GM12872 (cell line): ENCODE measurements around the gene TMEM163.

Experiments
- CTCF ChIP-seq: IDR thresholded peaks from 3 replicates; pipeline ENCODE4 v1.5.1; 2011; ENCODE audit warnings: low read depth, mild to moderate bottlenecking, low read length, moderate library complexity; ENCODE audit not compliant: insufficient read depth

Gene TMEM163

GRCh38 chr2:134712736-134713135, 6.1 kb downstream of the TMEM163 start:
- TF ChIP-seq CTCF = no peak

DNA sequence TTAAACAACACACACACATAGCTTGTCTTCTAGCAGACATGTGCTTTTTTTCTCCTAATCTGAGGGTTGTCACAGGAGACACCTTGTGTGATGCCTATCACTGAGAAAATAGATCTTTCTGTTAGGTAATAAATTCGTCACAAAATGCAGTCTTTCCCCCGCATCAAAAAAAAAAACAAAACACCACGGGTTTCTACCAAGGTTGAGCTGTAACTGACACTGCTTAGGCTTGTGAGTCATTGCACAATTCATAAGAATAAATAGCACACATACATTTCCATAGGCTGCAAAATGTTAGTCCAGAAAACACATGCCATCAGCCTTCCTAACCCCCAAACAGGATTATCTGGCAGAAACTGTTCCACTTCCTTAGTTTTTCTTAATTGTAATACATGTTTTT, 6.5 kb downstream of the TMEM163 start:
- no peak for TF ChIP-seq CTCF

- no peak for TF ChIP-seq CTCF
Measured at GRCh38 chr2:134711692-134712091, 7.1 kb downstream of the TMEM163 start.

GRCh38 chr2:134707330-134707676, 11.5 kb downstream of the TMEM163 start:
- no peak for TF ChIP-seq CTCF

DNA sequence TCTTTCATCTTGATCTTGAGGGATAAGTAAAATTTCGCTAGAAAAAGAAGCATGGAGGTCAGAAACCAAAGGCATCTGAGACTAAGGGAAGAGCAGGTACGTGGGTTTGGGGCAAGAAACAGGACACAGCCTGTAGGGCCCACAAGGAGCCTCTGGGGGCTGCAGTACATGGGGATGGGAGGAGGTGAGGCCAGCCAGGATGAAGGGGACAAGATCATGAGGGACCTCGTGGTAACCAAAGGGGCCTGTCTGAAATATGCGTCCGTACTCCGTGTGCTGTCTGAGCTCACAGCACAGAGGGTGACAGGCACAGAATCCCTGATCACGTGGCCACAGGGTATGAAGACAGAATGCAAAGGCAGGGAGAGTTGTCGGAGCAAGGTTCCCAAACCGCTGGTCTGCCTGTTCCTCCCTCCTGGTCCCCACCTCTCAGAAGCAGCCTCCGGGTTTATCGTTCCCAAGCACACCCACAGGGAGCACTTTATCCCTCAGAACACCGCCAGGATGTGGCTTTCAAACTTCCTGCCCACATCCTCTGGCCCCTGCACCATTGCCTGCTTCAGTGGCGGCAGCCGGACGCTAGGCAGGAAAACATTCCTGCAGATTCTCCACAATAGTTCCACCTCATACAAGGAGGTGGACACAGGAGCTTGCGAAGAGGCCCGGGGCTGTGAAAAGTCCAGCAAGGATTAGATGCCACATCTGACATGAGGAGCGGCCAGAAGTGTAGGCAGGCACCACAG, 12.0 kb downstream of the TMEM163 start:
- no peak for TF ChIP-seq CTCF

DNA sequence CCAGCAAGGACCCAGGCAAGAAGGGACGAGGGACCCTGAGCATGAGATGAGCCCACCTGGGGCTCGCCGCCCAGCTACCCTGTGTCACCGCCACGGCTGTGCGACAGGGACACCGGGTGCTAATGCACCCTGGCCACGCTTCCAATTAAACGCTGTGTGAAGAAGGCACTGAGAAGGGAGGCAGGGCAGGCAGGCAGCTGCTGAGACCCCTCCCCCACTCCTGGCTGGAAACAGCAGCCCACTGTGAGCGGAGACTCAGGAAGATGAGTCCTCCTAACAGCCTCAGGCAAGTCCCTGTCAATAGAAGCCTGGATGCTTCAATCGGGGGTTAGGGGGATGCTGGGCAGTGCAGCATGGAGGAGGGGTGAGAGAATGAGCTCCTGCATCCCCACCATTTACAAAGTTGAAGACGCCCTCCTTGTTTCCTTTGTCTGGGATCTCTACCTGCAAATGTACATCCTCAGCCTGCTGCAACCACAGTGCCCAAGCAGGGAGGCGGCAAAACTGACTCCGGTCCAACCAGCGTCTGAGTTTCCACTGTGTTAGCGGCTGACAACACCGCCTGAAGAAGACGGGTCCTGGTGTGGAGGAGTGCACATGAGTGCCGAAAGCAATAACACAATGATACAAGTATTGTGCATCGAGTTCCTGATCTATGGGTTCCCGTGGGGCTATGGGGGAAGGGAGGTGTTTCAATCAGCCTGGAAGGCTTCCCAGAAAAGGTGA, 12.8 kb downstream of the TMEM163 start:
- TF ChIP-seq CTCF = no peak

DNA sequence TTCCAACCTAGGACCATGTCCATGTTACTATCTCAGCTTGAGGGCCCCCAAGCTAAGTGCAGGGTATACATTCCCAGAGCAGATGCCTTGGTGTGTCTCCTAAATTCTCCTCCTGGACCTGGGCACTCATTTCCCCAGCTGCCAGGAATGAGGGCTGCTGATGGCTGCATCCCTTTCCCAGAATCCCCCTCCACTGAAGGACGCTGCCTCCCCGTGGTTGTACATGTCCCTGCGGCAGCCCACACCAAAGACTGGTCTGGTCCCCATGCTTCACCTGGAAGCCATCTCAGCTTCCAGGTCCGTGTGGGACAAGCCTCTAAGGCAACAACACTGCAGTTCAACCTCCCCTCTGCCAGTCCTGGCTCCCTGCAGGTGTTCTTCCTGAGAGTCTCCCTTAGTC, 14.6 kb downstream of the TMEM163 start:
- no peak for TF ChIP-seq CTCF
